ENCODE measurements around the gene TEX38.
"Not testable (repeated sequence)": the region's sequence is repeated elsewhere in the genome, so short reads cannot be mapped to it uniquely, and the experiment has no call there.

The TEX38 gene

GRCh38 chr1:46649764-46650163 is 21.9 kb upstream of the TEX38 start:
- Histone ChIP-seq H3K27me3 (ENCODE audit: insufficient read depth, poor library complexity, severe bottlenecking) (no peaks in the 10 kb centered on the region), H3K4me3 (ENCODE audit: severe bottlenecking) (no peak overlapping the region), H3K9me3 (ENCODE audit: severe bottlenecking) (peaks cover 10% of the 10 kb centered on the region), H3K36me3 (ENCODE audit: low read depth) (peaks cover 61% of the 10 kb centered on the region), H3K27ac (ENCODE audit: poor library complexity, severe bottlenecking) (no peak overlapping the region), H3K4me1 (ENCODE audit: insufficient read depth, poor library complexity, severe bottlenecking) (no peaks in the 10 kb centered on the region)
- DNase-seq (ENCODE audit: low spot score) (no peak), ATAC-seq (ENCODE audit: low read depth) (no peak)
- TF ChIP-seq CTCF (IDR thresholded peaks at IDR 0.05; ENCODE audit: poor library complexity, severe bottlenecking), result no peak

GRCh38 chr1:46650491-46650890 is 21.2 kb upstream of the TEX38 start:
- no peaks in the 10 kb centered on the region for H3K4me1 ChIP-seq (ENCODE audit: insufficient read depth, poor library complexity, severe bottlenecking)
- DNase-seq (ENCODE audit: low spot score) (no peak), ATAC-seq (ENCODE audit: low read depth) (no peak)
- peaks cover 10% of the 10 kb centered on the region for H3K9me3 ChIP-seq (ENCODE audit: severe bottlenecking)
- no peak overlapping the region for H3K4me3 ChIP-seq (ENCODE audit: severe bottlenecking)
- no peak overlapping the region for H3K27ac ChIP-seq (ENCODE audit: poor library complexity, severe bottlenecking)
- no peak for TF ChIP-seq CTCF (IDR thresholded peaks at IDR 0.05; ENCODE audit: poor library complexity, severe bottlenecking)
- no peaks in the 10 kb centered on the region for H3K27me3 ChIP-seq (ENCODE audit: insufficient read depth, poor library complexity, severe bottlenecking)
- H3K36me3 ChIP-seq (ENCODE audit: low read depth), result peaks cover 68% of the 10 kb centered on the region

GRCh38 chr1:46651152-46651551 is 20.5 kb upstream of the TEX38 start:
- not testable (repeated sequence) for H3K27ac ChIP-seq (ENCODE audit: poor library complexity, severe bottlenecking); H3K4me3 ChIP-seq (ENCODE audit: severe bottlenecking); H3K27me3 ChIP-seq (ENCODE audit: insufficient read depth, poor library complexity, severe bottlenecking); H3K4me1 ChIP-seq (ENCODE audit: insufficient read depth, poor library complexity, severe bottlenecking); DNase-seq (ENCODE audit: low spot score); ATAC-seq (ENCODE audit: low read depth)
- peaks cover 73% of the 10 kb centered on the region for H3K36me3 ChIP-seq (ENCODE audit: low read depth)
- H3K9me3 ChIP-seq (ENCODE audit: severe bottlenecking), result peaks cover 10% of the 10 kb centered on the region

GRCh38 chr1:46652321-46653100 is 19.1 kb upstream of the TEX38 start:
- Histone ChIP-seq H3K36me3 (ENCODE audit: low read depth) (peaks cover 84% of the 10 kb centered on the region), H3K4me3 (ENCODE audit: severe bottlenecking) (no peak overlapping the region), H3K27me3 (ENCODE audit: insufficient read depth, poor library complexity, severe bottlenecking) (no peaks in the 10 kb centered on the region), H3K4me1 (ENCODE audit: insufficient read depth, poor library complexity, severe bottlenecking) (no peaks in the 10 kb centered on the region), H3K27ac (ENCODE audit: poor library complexity, severe bottlenecking) (no peak overlapping the region), H3K9me3 (ENCODE audit: severe bottlenecking) (peaks cover 10% of the 10 kb centered on the region)
- ATAC-seq (ENCODE audit: low read depth) (no peak), DNase-seq (ENCODE audit: low spot score) (no peak)
- TF ChIP-seq CTCF (IDR thresholded peaks at IDR 0.05; ENCODE audit: poor library complexity, severe bottlenecking), result no peak

- Histone ChIP-seq H3K4me3 (ENCODE audit: severe bottlenecking) (no peak overlapping the region), H3K9me3 (ENCODE audit: severe bottlenecking) (peaks cover 10% of the 10 kb centered on the region), H3K27me3 (ENCODE audit: insufficient read depth, poor library complexity, severe bottlenecking) (no peaks in the 10 kb centered on the region), H3K36me3 (ENCODE audit: low read depth) (peaks cover 82% of the 10 kb centered on the region), H3K4me1 (ENCODE audit: insufficient read depth, poor library complexity, severe bottlenecking) (no peaks in the 10 kb centered on the region), H3K27ac (ENCODE audit: poor library complexity, severe bottlenecking) (no peak overlapping the region)
- DNase-seq (ENCODE audit: low spot score) (no peak), ATAC-seq (ENCODE audit: low read depth) (no peak)
- no peak for TF ChIP-seq CTCF (IDR thresholded peaks at IDR 0.05; ENCODE audit: poor library complexity, severe bottlenecking)
These were observed 18.2 kb upstream of the TEX38 start for GRCh38 chr1:46653405-46653958.

All from RWPE2 (cell line).